Activated CD4-positive, alpha-beta T cell treated with anti-CD3 and anti-CD28 coated beads for 24 hours (primary cell): ENCODE measurements around the gene MDFIC.

Experiments used
- DNase-seq, 2 donors: peaks; one replicate each; pipeline ENCODE4 v3.0.0-alpha.2; 2020; ENCODE audit warnings: low read depth in 2 of 2

The MDFIC gene

DNA sequence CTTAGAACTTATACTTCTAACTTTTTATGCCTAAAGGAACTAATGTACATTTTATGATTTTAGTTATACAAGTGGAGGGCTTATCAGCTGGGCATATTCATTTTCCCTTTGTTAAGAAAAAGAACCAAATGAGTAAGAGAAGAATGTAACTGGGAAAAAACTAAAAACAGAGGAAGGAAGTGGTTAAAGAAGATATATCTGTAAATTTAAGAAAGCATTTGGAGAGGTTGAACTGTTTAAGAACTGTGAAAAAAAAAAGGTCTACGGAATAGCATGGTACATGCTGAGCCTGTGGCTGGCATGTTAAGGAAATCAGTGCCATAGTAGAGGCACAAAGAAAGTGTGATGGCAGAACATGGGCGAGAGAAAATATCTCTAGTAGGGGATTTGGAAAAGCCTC lies 6.2 kb downstream of the MDFIC start:
- no peak for DNase-seq

DNA sequence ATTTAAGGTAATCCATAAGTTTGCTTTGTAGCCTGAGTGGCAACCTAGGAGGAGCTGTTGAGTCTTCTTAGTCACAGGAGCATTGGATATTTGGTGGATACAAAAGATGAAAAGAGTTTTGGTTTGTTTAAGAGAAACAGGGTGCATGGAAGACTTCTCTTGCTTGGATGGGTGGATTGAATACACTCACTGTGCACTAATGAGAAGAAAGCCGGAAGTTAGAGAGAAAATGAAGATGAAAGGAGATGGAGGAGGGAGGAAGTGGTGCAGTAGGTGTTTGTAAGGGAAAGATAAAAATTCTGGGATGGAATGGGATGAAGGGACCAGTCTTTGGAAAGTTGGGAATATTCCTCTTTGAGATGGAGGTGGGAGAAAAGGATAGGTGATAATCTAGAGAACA lies 7.7 kb downstream of the MDFIC start:
- no peak for DNase-seq

DNA sequence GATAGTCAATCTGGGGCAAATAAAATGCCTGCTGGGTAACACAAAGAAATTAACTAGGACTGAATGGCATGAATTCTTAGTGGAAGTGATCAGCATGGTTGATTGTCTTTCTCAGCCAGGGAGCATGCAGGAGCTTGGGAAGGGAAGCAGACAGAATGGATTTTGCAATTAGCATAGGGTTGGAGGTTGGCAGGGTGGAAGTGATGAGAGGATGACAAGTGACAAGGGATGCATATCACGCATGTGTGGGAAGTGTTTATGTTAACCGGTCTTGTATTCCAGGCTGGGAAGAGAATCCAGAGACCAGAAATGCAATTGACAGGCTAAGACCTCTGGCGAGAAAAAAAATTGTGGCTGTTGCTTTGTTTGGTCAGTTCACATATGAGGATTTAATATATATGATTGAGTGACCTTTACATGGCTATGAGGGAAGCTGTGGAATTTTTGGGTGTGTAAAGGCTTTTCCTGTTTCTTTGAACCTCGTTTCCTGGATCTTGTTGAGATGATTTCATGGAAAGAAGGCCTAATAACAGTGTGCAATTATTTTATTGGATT lies 8.3 kb downstream of the MDFIC start:
- no peak for DNase-seq

DNA sequence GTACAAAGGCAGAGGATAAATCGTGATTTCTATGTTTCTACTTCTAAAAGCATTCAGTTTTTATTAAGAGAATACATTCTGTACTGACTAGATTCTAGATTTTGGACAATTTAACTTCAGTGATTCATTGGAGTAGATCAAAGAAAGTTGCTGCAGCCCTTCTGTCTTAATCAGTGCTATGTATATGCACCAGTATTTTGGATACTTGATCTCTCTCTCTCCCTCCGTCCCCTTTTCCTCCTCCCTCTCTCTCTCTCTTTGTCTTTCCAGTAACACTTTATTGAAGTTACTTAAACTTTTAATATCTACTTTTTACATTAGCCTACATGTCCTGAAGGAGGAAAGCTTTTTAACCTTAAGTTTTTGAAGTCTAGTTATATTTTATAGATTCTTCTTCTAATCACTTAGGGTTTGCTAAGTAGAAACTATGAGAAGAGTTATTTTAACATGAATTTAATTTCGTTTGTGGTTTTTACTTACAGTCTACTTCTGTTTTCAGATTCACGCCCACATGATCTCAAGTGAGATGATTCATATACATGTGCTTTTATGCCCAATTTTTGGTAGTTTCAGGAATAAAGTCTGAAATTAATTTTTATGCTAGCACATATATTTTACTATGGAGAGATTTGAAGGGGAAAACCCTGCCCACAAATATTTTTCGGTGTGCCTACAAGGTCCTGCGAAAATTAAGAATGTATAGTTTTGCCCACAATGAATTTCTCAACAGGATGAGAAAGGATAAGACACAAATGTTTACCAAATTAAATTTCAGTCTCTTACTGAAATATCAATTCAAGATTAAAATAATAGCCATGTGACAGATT lies 9.1 kb downstream of the MDFIC start:
- no peak for DNase-seq

DNA sequence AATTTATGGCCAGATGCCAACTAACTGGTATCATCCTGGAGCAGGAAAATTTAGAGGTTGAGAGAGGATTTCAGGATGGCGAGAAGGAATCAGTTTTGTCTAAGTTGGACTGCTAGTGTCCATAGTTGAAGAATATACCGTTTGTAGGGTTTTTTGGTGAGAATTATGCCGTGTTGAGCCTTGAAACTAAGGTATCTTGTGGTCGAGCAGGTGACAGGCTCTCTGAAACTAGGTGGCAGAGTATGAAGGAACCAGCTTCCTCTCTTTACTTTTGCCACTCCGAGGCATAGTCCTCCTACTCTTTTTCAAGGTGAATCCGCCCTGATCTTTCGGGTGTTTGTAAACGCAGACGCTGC lies 9.7 kb downstream of the MDFIC start:
- no peak for DNase-seq

DNA sequence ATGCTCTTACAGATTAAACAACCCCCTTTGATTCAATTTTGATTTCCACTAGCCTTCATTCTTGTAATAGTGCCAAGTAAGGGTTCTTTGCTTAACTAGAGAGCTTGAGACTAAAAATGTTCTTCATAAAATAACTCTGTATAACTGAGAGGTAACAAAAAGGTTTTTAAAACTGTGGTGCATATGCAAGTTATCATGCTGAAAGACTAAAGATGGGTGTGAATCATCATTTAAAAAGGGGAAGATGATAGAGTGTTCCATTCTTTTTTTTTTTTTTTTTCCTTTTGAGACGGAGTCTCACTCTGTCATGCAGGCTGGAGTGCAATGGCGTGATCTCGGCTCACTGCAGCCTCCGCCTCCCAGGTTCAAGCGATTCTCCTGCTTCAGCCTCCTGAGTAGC lies 11.1 kb downstream of the MDFIC start:
- DNase-seq: no peak

DNA sequence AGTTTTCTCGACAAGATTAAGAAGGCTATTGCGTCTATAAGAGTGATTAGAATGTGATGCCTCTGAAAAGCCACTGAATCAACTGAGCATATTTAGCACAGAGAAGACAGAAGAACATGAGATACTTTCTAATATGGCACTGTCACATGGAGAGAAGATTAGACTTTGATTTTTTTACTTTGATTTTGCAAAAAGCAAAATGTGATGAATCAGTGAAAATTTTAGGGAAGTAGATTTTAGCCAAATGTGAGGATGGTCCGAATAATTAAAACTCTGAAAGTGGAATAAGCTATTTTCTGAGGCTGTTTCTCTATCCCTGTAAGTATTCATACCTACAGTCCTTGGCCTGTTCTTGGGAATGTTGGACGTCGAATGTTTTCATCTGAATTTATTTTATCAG lies 11.8 kb downstream of the MDFIC start:
- DNase-seq: no peak

DNA sequence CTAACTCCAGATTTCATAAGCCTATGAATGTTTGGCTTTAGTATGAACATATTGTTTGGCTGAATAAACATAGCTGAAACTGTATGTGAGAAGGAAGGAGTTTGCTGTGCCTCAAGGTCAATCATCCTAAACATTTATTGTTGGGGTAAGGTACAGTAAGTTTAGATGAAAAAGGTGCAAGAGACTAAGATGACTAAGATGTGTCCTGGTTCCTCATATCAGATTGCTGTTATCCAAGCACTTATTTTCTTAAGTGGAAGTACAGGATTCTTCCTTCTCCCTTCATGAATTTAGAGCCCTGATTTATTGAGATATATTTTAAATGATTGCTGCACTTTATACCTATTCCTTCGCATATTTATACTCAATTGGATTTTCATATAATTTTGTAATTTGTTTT lies 12.2 kb downstream of the MDFIC start:
- no peak for DNase-seq

DNA sequence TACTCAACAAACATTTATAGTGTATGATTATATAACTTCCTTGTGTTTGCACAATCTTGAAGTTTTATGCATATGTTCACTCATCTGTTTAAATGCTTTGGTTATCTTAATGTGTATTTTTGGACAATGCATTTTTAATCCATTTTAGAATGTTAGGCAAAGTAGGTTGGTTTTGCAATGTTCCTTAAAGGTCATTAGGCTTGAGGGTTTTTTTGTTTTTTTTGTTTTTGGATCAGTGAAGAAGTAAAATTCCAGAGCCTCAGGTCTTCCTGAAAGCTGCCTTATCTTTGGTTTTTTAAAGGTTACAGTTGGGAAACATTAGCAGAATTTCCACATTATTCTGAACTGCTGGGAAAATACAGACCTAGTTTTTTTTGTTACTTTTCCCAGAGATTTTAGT lies 12.8 kb downstream of the MDFIC start:
- no peak for DNase-seq

DNA sequence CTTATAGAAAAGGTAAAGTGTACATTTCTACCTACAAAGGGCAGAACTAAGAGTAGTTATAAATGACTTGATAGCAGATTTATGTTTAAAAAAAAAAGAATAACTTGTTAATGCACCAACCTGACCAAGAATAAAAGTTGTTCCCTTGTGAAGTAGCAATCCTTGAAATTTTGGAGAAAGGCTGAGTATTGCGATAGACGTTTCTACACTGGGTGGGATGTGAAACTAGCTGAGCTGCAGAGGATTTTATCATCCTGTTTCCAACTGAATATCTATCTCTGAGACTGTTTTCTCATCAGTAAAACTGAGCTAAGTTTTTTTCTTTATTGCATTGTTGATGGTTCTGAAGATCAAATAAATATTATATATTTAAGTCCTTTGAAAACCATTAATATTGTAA lies 14.6 kb downstream of the MDFIC start:
- DNase-seq: no peak

DNA sequence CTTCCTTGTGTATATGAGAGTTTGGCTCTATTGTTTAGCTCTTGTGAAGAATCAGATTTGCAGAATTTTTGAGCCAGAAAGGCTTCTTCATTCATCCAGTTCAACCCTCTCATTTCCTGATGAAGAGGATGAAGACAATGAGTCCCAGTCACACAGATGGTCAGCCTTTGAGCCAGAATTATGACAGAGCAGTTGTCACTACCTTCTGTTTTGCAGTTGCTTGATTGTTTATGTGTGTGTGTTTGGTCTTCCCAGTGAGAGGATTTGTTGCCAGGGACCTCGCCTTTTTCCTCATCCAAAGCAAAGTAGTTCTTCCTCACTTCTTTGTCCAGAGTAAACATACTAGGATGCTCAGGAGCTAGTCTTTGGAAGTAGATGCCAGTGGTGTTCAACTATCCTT lies 15.6 kb downstream of the MDFIC start:
- no peak for DNase-seq

DNA sequence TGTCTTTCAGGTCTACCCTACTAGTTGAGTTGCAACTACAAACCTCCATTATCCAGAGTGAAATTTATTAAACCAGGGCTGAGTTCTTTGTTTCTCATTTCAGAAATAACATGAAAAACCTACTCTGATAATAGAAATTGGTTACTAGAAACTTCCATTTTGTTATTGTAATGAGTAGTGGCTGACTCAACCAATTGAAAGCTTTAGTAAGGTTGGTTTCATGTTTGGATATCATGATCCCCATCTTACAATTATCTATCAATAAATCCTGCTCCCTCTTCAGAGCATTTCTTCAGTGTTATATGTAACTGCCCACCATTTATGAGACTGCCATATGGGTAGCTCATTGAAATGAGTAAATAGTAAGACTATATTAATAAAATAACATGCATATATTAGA lies 16.9 kb downstream of the MDFIC start:
- no peak for DNase-seq

DNA sequence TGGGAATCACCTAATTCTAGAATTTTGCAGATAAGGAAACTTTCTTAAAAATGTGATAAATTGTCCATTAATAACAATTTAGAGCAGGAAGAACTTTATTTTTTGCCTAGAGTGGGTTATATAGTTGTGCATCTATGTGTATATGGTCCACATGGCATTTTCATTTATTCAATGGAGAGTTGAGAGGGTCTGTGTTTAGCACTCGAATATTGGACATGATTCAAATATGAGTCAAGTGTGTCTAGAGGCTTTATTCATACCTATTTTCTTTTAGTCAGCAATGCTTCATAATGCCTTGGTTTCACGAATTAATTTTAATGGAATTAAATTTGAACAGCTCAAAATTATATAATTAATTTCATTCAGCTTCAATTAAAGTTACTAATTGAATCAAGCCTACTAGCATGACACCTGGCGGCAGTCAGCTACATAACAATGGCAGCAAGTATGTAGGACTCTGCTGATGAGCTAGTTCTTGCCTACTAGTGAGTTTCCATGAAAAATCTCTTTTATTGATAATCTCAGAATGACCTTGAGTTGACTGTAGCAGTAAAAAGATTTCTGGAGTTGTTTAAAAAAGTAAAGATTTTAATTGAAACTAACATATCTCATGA lies 17.7 kb downstream of the MDFIC start:
- no peak for DNase-seq

DNA sequence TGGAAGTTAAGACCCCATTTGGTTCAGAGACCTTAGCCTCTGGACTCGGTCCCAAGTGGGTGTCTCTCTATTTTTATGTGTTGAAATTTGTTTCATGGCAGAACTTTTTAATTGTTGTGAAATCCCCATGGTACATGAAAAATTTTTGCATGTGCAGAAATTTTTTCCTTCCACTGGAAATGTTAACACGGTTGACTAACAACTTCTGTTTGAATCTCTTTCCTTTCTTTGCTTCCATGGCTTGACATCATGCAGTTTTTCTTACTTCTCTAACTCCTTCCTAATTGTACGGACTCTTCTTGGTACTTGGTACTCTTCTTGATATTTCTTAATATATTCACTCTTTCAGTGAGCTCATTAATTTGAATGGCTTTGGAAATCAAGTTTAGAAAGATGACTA lies 18.3 kb downstream of the MDFIC start:
- DNase-seq: no peak

DNA sequence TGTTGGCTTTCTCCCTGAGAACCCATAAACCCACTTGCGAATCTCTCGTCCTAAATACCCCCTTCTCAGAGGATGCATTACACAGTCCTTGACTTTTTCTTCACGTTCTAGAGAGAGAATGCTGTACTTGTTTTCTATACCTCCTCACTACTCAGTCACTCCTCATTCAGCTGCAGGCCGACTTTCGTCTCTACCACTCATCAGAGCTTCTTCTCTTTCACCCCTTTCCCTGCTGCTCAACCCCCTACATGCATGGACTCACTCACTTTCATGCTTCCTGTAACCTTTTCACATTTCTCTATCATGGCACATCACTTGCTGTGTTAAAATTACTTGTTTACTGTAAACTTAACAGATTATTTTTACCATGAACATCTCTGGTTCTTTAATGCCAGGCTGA lies 19.8 kb downstream of the MDFIC start:
- DNase-seq: no peak

DNA sequence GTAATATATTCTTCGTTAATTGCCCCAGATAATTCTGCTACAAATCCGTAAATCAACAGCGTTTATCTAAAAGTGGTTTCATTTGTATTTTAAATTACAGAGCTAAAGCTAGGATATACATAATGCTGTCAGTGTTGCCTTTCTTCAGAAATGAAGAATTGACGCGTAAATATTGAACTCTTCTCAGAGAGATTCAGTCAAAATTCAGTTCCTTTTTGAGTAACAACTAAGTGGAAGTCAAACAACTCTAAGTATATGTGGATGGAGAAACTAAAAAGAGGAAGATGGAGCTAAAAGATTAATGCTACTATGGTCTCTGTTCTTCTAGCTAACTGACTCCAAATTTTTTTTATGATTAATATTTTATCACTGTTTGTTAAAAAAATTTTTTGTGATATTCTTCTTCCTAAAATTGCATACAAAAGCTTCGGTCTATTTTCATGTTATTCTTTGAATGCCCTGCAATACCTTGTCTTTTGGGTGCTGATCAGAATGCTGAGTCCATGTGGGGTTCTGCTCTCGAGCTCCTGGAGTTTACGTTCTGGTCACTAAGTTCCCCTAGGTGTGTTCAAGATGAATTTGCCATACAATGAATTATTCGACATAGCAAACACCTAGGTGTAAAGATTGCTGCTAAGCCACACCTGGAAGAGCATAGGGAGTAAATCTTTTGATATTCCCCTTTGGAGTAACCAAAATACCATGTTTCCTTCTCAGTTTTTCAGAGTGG lies 20.7 kb downstream of the MDFIC start:
- DNase-seq: no peak

DNA sequence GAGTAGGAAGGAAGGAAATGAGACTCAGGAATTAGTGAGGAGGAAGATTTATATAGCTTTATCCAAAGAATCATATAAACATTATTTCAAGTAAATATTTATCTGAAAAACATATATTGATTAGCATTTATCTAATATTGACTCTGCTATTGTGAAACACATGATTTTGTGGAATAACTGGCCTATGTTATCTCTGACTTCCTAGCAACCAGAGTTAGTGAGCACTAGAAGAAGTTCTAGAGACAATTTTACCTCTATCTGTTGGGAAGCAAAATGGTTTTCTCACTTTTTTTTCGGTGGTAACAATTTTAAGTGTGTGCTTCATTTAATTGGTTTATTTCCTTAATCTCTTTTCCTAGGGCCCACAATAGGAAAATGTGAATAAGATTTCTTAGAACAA lies 21.6 kb downstream of the MDFIC start:
- DNase-seq: no peak

DNA sequence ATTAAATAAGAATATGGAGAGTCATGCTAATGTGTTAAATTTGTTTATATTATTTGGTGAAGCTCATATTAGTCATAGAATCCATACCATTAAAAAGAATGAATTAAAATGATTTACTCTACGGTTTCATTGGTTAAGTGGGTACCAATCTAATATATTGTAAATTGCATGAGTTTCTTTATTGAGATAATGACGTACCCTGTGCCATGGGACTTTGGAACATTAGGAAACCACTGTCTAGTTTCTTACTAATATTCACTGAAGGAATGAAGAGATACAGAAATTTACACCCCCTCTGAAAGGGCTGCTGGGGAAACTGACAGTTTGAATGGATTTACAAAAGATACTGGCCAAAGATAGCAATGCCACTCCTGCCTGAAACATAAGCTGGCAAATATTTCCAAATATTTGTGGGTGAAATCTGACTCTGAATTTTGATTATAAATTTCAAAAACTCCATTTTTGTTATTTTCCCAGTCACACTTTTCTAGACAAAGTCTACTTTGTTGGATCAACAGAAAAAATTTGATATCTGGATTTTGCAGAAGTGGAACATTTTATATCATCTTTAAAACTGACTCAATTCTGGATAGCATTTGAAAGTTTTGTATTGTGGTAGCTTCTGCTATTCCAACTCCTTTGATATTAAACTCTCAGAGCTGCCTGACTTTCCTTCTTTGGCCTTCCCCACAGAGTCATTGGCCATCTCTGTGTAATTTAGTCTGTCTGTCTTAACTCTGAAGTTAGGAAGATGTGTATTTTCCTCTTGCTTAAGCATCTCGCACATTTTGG lies 22.3 kb downstream of the MDFIC start:
- DNase-seq: no peak

DNA sequence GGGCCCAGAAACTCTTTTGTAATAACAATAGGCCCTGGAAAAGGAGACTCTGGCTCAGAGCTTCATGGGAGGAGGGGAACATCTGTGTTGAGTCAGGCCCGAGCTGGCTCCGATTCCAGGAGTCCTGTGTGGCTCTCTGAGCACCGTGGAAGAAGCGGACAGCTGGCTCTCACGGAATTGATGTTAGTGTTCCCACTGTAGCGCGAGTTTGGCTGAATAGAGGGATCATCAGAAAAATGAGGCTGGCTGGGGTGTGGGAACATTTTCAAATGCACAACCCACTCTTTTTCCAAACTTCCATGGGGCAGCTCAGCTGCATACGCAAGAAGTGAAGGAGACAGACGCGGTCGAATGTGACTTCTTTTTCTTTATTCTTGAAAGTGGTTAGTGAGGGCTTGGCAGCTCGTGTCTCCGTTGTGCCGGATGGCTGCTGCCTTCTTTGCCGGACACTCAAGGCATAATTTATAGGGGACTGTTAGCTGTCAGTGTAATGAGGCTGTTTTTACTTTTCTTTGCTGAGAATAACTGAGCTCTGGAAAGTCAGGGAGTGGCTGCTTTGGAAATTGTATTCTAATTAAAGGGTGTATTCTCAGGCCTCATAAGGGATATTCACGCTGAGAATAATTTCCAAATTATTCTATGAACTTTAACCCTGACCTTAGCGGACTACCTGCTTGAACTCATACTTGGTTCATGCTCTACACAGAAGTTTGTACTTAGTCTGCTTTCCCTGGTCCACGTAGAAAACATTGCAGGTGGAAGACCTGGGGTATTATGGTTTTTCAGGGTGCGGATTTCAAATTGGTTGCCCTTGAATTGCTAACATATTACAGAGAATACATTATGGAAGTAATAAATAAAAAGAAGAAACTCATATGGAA lies 23.1 kb downstream of the MDFIC start:
- no peak for DNase-seq

DNA sequence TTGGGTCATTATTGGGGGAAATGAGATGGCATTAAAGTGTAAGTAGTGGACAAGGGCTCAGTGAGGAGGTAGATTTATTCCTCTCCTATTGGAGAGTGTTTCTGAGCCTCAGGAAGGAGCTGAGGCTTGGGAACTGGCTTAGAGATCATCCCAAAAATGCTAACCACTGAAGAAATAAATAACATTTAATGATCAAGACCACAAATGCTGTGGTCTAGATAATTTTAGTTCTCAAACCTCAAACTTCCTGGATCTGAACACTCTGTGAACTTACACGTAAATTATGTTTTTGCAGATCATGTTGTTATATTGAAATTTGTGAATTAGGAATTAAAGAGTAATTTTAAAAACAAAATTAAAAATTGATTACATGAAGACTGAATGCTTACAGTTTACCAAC lies 27.3 kb downstream of the MDFIC start:
- DNase-seq: no peak

DNA sequence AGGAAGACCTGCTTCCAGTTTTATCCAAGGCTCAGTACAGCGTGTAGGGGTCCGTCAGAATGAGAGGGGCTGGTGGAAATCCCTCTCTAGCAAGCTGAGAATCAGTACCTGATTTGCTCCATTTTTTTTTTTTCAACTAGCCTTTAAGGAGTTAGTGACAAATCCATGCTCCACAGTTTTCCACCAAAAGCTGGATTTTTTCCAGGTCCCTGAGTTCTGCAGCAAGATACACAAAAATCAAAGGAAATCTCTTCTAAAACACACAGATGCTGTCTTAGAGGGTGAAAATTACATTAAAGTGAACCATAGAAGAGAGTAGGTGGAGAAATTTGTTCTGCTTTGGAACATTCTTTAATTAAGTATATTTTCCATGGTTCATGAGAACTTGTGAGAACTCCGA lies 30.4 kb downstream of the MDFIC start:
- DNase-seq: no peak
